ENCODE measurements around the gene ATP5MG. TPM values are rescaled to one million over a fixed set of nuclear protein-coding genes. Genes with fewer than 3 reads are reported as not detected.

Gene ATP5MG
- total RNA-seq, 4 donors from 2014 or later: 26.7 to 83.6 (median 44.8) TPM

- H3K4me3 ChIP-seq (ENCODE audit: low read depth, poor library complexity, severe bottlenecking): no peak overlapping the region
- intact Hi-C loops (cut with DNase I; ENCODE audit: low total_unique reads): no loop called here
- no peak for TF ChIP-seq CTCF (IDR thresholded peaks at IDR 0.05)
- no peak for TF ChIP-seq POLR2A (IDR thresholded peaks at IDR 0.05)
- DNase-seq (ENCODE audit: low spot score in 2 of 2): no peak
Observed at GRCh38 chr11:118448294-118448693, 46.9 kb downstream of the ATP5MG start.

GRCh38 chr11:118449316-118449918, 48.0 kb downstream of the ATP5MG start:
- no peak for TF ChIP-seq CTCF (IDR thresholded peaks at IDR 0.05)
- no peak for TF ChIP-seq POLR2A (IDR thresholded peaks at IDR 0.05)
- intact Hi-C loops (cut with DNase I; ENCODE audit: low total_unique reads): no loop called here
- 73 to 95% methylated on average over 4 of the region's 4 CpGs for WGBS, 2 donors
- no peak for DNase-seq (ENCODE audit: low spot score in 2 of 2)
- no peak overlapping the region for H3K4me3 ChIP-seq (ENCODE audit: low read depth, poor library complexity, severe bottlenecking)

GRCh38 chr11:118450451-118450850, 49.0 kb downstream of the ATP5MG start:
- no peak overlapping the region for H3K4me3 ChIP-seq (ENCODE audit: low read depth, poor library complexity, severe bottlenecking)
- DNase-seq (ENCODE audit: low spot score in 2 of 2): no peak
- intact Hi-C loops (cut with DNase I; ENCODE audit: low total_unique reads): no loop called here
- TF ChIP-seq CTCF (IDR thresholded peaks at IDR 0.05): no peak
- TF ChIP-seq POLR2A (IDR thresholded peaks at IDR 0.05): no peak
- WGBS, 2 donors: 89 to 93% methylated on average over 1 of the region's 1 CpG

Other genes starting within 250 kb of the ATP5MG start
- 1 to 10 TPM in 3 of 4 donors, under 1 TPM in 1; 0.25 to 4.0 (median 1.9) TPM for gene SCN4B, start 248.8 kb upstream of the ATP5MG start, total RNA-seq
- under 1 TPM in 1 of 4 donors, not detected in 3; 0.06 TPM for gene SCN2B, start 225.0 kb upstream of the ATP5MG start, total RNA-seq
- gene JAML, start 176.6 kb upstream of the ATP5MG start, total RNA-seq: 1 to 10 TPM in 1 of 4 donors, under 1 TPM in 3; 0.42 to 3.0 (median 0.61) TPM
- 100 to 1,000 TPM in 1 of 4 donors, 10 to 100 TPM in 3; 55.9 to 120 (median 91.2) TPM for gene MPZL3, start 149.2 kb upstream of the ATP5MG start, total RNA-seq
- gene MPZL2, start 137.3 kb upstream of the ATP5MG start, total RNA-seq: 10 to 100 TPM; 46.0 to 59.9 (median 53.5) TPM
- under 1 TPM in 3 of 4 donors, not detected in 1; 0.36 to 0.52 (median 0.46) TPM for gene CD3E, start 96.9 kb upstream of the ATP5MG start, total RNA-seq
- gene CD3D, start 58.9 kb upstream of the ATP5MG start, total RNA-seq: 1 to 10 TPM in 1 of 4 donors, under 1 TPM in 2, not detected in 1; 0.44 to 5.8 (median 0.46) TPM
- under 1 TPM; 0.12 to 0.59 (median 0.37) TPM for gene CD3G, start 57.3 kb upstream of the ATP5MG start, total RNA-seq
- 10 to 100 TPM; 40.3 to 46.1 (median 44.4) TPM for gene UBE4A, start 42.0 kb upstream of the ATP5MG start, total RNA-seq
- gene KMT2A, start 34.9 kb downstream of the ATP5MG start, total RNA-seq: 10 to 100 TPM; 57.8 to 94.6 (median 63.6) TPM
- under 1 TPM in 2 of 4 donors, not detected in 2; 0.27 to 0.42 TPM for gene TTC36, start 125.9 kb downstream of the ATP5MG start, total RNA-seq
- gene TMEM25, start 129.6 kb downstream of the ATP5MG start, total RNA-seq: 10 to 100 TPM; 18.8 to 22.8 (median 21.0) TPM
- gene IFT46, start 164.3 kb downstream of the ATP5MG start, total RNA-seq: 10 to 100 TPM; 14.7 to 20.1 (median 16.1) TPM
- gene ARCN1, start 170.8 kb downstream of the ATP5MG start, total RNA-seq: 10 to 100 TPM; 61.4 to 81.2 (median 70.7) TPM
- 10 to 100 TPM; 51.9 to 77.4 (median 70.2) TPM for gene PHLDB1, start 206.0 kb downstream of the ATP5MG start, total RNA-seq